Hepatocyte (in vitro differentiated cells): ENCODE results near the gene MSL2. TPM values are rescaled to one million over a fixed set of nuclear protein-coding genes. Genes with fewer than 3 reads are reported as not detected.
A peak's percentile ranks its signal among the peaks of the same experiment; 100 is the strongest.
"Not testable (repeated sequence)": the region's sequence is repeated elsewhere in the genome, so short reads cannot be mapped to it uniquely, and the experiment has no call there.

Experiments used
- DNase-seq: peaks from one replicate; pipeline ENCODE4 v3.0.0-alpha.2; 2016; ENCODE audit warnings: low spot score
- H2AFZ ChIP-seq: fragments of 200-600 bp; sonication (generic); 2 replicates; pipeline ENCODE4 v1.6.0; 2016; ENCODE audit warnings: antibody characterized with exemption, mild to moderate bottlenecking
- H3K27ac ChIP-seq: fragments of 200-600 bp; sonication (generic); 2 replicates; pipeline ENCODE4 v1.5.1; 2016; ENCODE audit warnings: mild to moderate bottlenecking
- H3K27me3 ChIP-seq: fragments of 200-600 bp; sonication (generic); 2 replicates; pipeline ENCODE4 v1.6.1; 2016
- H3K36me3 ChIP-seq: fragments of 200-600 bp; sonication (generic); replicated peaks from 2 replicates; pipeline ENCODE4 v1.5.1; 2016; ENCODE audit warnings: low read depth; ENCODE audit not compliant: insufficient read depth
- H3K4me1 ChIP-seq: fragments of 200-600 bp; sonication (generic); 2 replicates; pipeline ENCODE4 v1.5.1; 2016; ENCODE audit warnings: mild to moderate bottlenecking, moderate library complexity; ENCODE audit not compliant: insufficient read depth
- H3K4me2 ChIP-seq: fragments of 200-600 bp; sonication (generic); 2 replicates; pipeline ENCODE4 v1.6.0; 2016
- H3K4me3 ChIP-seq: fragments of 200-600 bp; sonication (generic); 2 replicates; pipeline ENCODE4 v1.5.1; 2016; ENCODE audit warnings: mild to moderate bottlenecking
- H3K79me2 ChIP-seq: fragments of 200-600 bp; sonication (generic); 2 replicates; pipeline ENCODE4 v1.6.0; 2017; ENCODE audit warnings: mild to moderate bottlenecking
- H3K9me2 ChIP-seq: fragments of 200-600 bp; sonication (generic); replicated peaks from 2 replicates; pipeline ENCODE4 v1.6.0; 2017; ENCODE audit warnings: mild to moderate bottlenecking; ENCODE audit not compliant: insufficient read depth
- H3K9me3 ChIP-seq: fragments of 200-600 bp; sonication (generic); 2 replicates; pipeline ENCODE4 v1.5.1; 2016; ENCODE audit warnings: low read depth, mild to moderate bottlenecking
- H4K20me1 ChIP-seq: fragments of 200-600 bp; sonication (generic); 2 replicates; pipeline ENCODE4 v1.6.0; 2016; ENCODE audit warnings: mild to moderate bottlenecking; ENCODE audit not compliant: insufficient read depth, poor library complexity, severe bottlenecking
- EZH2 ChIP-seq: fragments of 200-600 bp; sonication (generic); IDR thresholded peaks from 2 replicates; pipeline ENCODE4 v1.6.1; 2016; ENCODE audit warnings: antibody characterized with exemption, mild to moderate bottlenecking, borderline replicate concordance
- EZH2phosphoT487 ChIP-seq: fragments of 200-600 bp; sonication (generic); IDR thresholded peaks from one replicate; pipeline ENCODE4 v1.6.1; 2018; ENCODE audit warnings: antibody characterized with exemption, mild to moderate bottlenecking, low read depth, moderate library complexity; ENCODE audit not compliant: unreplicated experiment, severe bottlenecking
- WGBS: methylation state at CpG from one replicate; pipeline ENCODE4 v1.1.6; 2016; ENCODE audit warnings: low lambda C conversion rate; ENCODE audit errors: missing lambda C conversion rate; 5-methylcytosine and 5-hydroxymethylcytosine counted together
- polyA plus RNA-seq: library from polyadenylated mRNA; unstranded; fragments of >200 nt; fragmentation: Nextera tagmentation; extraction: Ambion mirVana; gene quantifications from 2 replicates; pipeline ENCODE4 v1.2.1, GENCODE V29; 2016
- total RNA-seq: library from RNA; depleted of rRNA; stranded (reverse); fragments of >200 nt; gene quantifications from 2 replicates; pipeline ENCODE4 v1.2.3, GENCODE V29; 2014
- TF ChIP-seq, protein P1 (sequence below): fragments of 200-600 bp; sonication (generic); IDR thresholded peaks from 2 replicates; pipeline ENCODE4 v1.5.1; 2016; ENCODE audit warnings: antibody characterized with exemption, mild to moderate bottlenecking; ENCODE audit not compliant: poor library complexity

Gene MSL2
- total and polyA plus RNA-seq, 2 experiments from 2014 or later: 4.5 to 20.2 TPM

DNA sequence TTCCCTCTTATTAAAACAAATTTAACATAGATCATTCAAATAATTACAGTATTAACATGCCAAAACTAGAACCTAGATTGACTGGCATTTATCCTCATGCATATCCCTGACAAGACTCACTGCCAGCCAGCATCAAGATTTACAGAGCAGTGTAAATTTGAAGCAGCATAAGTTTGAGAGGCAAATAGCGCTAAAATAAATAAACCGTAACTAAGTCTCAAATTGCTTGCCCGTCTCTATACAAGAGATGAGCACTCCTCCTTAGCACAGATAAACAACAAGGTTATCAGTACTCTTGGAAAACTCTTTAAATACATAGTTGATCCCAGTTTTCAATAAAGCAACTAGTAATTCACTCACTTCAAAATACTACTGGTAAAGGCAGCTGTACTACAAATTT lies 29.6 kb downstream of the MSL2 start:
- TF ChIP-seq EZH2: no peak
- no peak for TF ChIP-seq EZH2phosphoT487
- TF ChIP-seq, protein P1, sequence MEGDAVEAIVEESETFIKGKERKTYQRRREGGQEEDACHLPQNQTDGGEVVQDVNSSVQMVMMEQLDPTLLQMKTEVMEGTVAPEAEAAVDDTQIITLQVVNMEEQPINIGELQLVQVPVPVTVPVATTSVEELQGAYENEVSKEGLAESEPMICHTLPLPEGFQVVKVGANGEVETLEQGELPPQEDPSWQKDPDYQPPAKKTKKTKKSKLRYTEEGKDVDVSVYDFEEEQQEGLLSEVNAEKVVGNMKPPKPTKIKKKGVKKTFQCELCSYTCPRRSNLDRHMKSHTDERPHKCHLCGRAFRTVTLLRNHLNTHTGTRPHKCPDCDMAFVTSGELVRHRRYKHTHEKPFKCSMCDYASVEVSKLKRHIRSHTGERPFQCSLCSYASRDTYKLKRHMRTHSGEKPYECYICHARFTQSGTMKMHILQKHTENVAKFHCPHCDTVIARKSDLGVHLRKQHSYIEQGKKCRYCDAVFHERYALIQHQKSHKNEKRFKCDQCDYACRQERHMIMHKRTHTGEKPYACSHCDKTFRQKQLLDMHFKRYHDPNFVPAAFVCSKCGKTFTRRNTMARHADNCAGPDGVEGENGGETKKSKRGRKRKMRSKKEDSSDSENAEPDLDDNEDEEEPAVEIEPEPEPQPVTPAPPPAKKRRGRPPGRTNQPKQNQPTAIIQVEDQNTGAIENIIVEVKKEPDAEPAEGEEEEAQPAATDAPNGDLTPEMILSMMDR: no peak
- Histone ChIP-seq H3K27ac (no peak overlapping the region), H3K4me3 (no peak overlapping the region), H3K9me3 (no peaks in the 10 kb centered on the region), H3K36me3 (no peaks in the 10 kb centered on the region), H3K79me2 (peaks cover 100% of the 10 kb centered on the region), H3K27me3 (no peaks in the 10 kb centered on the region), H3K9me2 (no peaks in the 10 kb centered on the region), H3K4me1 (peaks cover 6% of the 10 kb centered on the region), H3K4me2 (peak overlapping the region; percentile 12), H4K20me1 (peaks cover 100% of the 10 kb centered on the region), H2AFZ (no peak overlapping the region)
- 53% methylated on average over 3 of the region's 3 CpGs for WGBS
- no peak for DNase-seq

DNA sequence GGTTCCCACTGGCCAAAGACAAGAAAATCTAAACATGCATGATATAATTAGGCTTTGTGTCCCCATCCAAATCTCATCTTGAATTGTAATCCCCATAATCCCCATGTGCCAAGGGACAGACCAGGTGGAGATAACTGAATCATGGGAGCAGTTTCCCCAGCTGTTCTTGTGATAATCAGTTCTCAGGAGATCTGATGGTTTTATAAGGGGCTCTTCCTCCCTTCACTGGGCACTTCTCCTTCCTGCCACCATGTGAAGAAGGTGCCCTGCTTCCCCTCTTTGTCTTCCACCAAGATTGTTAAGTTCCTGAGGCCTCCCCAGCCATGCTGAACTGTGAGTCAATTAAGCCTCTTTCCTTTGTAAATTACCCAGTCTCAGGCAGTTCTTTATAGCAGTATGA lies 32.5 kb downstream of the MSL2 start:
- not testable (repeated sequence) for H3K27me3 ChIP-seq, H3K36me3 ChIP-seq, H3K4me1 ChIP-seq, H3K9me2 ChIP-seq, H3K9me3 ChIP-seq, H3K4me2 ChIP-seq, H3K27ac ChIP-seq, H2AFZ ChIP-seq, H3K4me3 ChIP-seq, DNase-seq
- H3K79me2 ChIP-seq: peaks cover 100% of the 10 kb centered on the region
- H4K20me1 ChIP-seq: peaks cover 96% of the 10 kb centered on the region

DNA sequence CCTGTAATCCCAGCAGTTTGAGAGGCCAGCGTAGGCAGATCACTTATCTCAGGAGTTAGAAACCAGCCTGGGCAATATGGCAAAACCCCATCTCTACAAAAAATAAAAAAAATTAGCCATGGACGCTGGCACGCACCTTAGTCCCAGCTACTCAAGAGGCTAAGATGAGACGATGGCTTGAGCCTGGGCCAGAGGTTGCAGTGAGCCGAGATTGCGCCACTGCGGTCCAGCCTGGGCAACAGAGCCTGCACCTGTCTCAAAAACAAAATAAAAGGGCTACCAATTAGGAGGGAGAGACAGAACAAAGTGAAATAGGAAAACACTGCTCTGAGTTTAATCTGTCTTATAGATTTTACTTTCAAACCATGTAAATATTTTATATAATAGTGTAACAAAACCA lies 33.8 kb downstream of the MSL2 start:
- no peaks in the 10 kb centered on the region for H3K9me2 ChIP-seq
- no peak overlapping the region for H2AFZ ChIP-seq
- no peak for DNase-seq
- H3K9me3 ChIP-seq: no peaks in the 10 kb centered on the region
- TF ChIP-seq EZH2 (no peak), EZH2phosphoT487 (no peak)
- TF ChIP-seq, protein P1: no peak
- H3K27me3 ChIP-seq: no peaks in the 10 kb centered on the region
- H3K4me3 ChIP-seq: no peak overlapping the region
- 95% methylated on average over 7 of the region's 7 CpGs for WGBS
- no peaks in the 10 kb centered on the region for H3K36me3 ChIP-seq
- H3K4me1 ChIP-seq: peaks cover 6% of the 10 kb centered on the region
- peaks cover 100% of the 10 kb centered on the region for H3K79me2 ChIP-seq
- no peak overlapping the region for H3K27ac ChIP-seq
- H4K20me1 ChIP-seq: peaks cover 96% of the 10 kb centered on the region
- H3K4me2 ChIP-seq: no peak overlapping the region

DNA sequence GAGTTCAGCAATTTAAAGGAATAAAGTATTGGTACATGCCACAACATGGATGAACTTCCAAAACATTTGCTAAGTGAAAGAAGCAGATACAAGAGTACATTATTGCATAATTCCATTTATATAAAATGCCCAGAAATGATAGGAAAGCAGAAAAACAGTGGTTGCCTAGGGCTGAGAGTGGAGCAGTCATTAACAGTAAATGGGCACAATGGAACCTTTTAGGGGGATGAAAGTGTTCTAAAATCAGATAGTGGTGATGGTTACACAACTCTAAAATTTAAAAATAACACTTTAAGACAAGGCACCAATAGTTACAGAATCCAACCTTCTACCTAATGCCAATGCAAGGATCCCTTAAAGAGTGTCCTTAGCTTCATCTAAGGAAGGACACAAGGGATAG lies 34.6 kb downstream of the MSL2 start:
- H3K27ac ChIP-seq: no peak overlapping the region
- H3K27me3 ChIP-seq: no peaks in the 10 kb centered on the region
- no peak overlapping the region for H3K4me2 ChIP-seq
- TF ChIP-seq, protein P1: no peak
- TF ChIP-seq EZH2phosphoT487 (no peak), EZH2 (no peak)
- no peaks in the 10 kb centered on the region for H3K9me2 ChIP-seq
- H4K20me1 ChIP-seq: peaks cover 96% of the 10 kb centered on the region
- no peak for DNase-seq
- H3K79me2 ChIP-seq: peaks cover 100% of the 10 kb centered on the region
- no peaks in the 10 kb centered on the region for H3K9me3 ChIP-seq
- H3K36me3 ChIP-seq: no peaks in the 10 kb centered on the region
- H2AFZ ChIP-seq: no peak overlapping the region
- peaks cover 6% of the 10 kb centered on the region for H3K4me1 ChIP-seq
- no peak overlapping the region for H3K4me3 ChIP-seq
